OCI-LY1 (cell line): ENCODE measurements around the gene PTPN11.

Experiments used
- H2AFZ ChIP-seq: fragments of 200-600 bp; sonication (generic), shearing (Covaris generic); 2 replicates; pipeline ENCODE4 v1.6.0; 2014; ENCODE audit warnings: antibody characterized with exemption, mild to moderate bottlenecking, low read length
- H3F3A ChIP-seq: fragments of 200-600 bp; sonication (generic), shearing (Covaris generic); 2 replicates; pipeline ENCODE4 v1.6.0; 2014; ENCODE audit warnings: mild to moderate bottlenecking, antibody characterized with exemption, low read length, moderate library complexity; ENCODE audit not compliant: insufficient read depth
- H3K27ac ChIP-seq: fragments of 200-600 bp; sonication (generic); 2 replicates; pipeline ENCODE4 v1.5.1; 2014; ENCODE audit warnings: low read length, mixed run types, mild to moderate bottlenecking, low read depth; ENCODE audit not compliant: poor library complexity, severe bottlenecking
- H3K27me3 ChIP-seq: fragments of 200-600 bp; sonication (generic); 2 replicates; pipeline ENCODE4 v1.6.0; 2014; ENCODE audit warnings: antibody characterized with exemption, mild to moderate bottlenecking, low read length, moderate library complexity; ENCODE audit not compliant: insufficient read depth
- H3K36me3 ChIP-seq: fragments of 200-600 bp; sonication (generic); 2 replicates; pipeline ENCODE4 v1.6.1; 2014; ENCODE audit warnings: mild to moderate bottlenecking, antibody characterized with exemption, low read length, moderate library complexity, mixed read lengths; ENCODE audit not compliant: insufficient read depth
- H3K4me1 ChIP-seq: fragments of 200-600 bp; sonication (generic); 2 replicates; pipeline ENCODE4 v1.5.1; 2014; ENCODE audit warnings: mild to moderate bottlenecking, low read length, moderate library complexity; ENCODE audit not compliant: insufficient read depth, severe bottlenecking
- H3K4me2 ChIP-seq: fragments of 200-600 bp; sonication (generic), shearing (Covaris generic); 2 replicates; pipeline ENCODE4 v1.6.1; 2014; ENCODE audit warnings: low read length
- H3K4me3 ChIP-seq: fragments of 200-600 bp; sonication (generic); 2 replicates; pipeline ENCODE4 v1.5.1; 2014; ENCODE audit warnings: low read length, low read depth, mild to moderate bottlenecking, mixed read lengths; ENCODE audit not compliant: poor library complexity, severe bottlenecking
- H3K79me2 ChIP-seq: fragments of 200-600 bp; shearing (Covaris generic); 2 replicates; pipeline ENCODE4 v1.6.1; 2016; ENCODE audit warnings: mixed run types, low read length, mixed read lengths; ENCODE audit not compliant: insufficient read depth
- H3K9ac ChIP-seq: fragments of 200-600 bp; sonication (generic), shearing (Covaris generic); 2 replicates; pipeline ENCODE4 v1.6.1; 2014; ENCODE audit warnings: mild to moderate bottlenecking, low read length, mixed read lengths
- H3K9me2 ChIP-seq: fragments of 200-600 bp; sonication (generic), shearing (Covaris generic); 2 replicates; pipeline ENCODE4 v1.6.1; 2014; ENCODE audit warnings: low read depth, mild to moderate bottlenecking, low read length, mixed read lengths
- H3K9me3 ChIP-seq: fragments of 200-600 bp; shearing (Covaris generic); 2 replicates; pipeline ENCODE4 v1.6.1; 2014; ENCODE audit warnings: low read length, mixed read lengths
- H4K20me1 ChIP-seq: fragments of 200-600 bp; sonication (generic), shearing (Covaris generic); 2 replicates; pipeline ENCODE4 v1.6.0; 2016; ENCODE audit warnings: mild to moderate bottlenecking, low read length; ENCODE audit not compliant: insufficient read depth
- EZH2 ChIP-seq: fragments of 200-600 bp; sonication (generic), shearing (Covaris generic); IDR thresholded peaks from 2 replicates; pipeline ENCODE4 v1.8.0; 2017; ENCODE audit warnings: borderline replicate concordance, mixed run types, mild to moderate bottlenecking, antibody characterized with exemption, low read length, moderate library complexity, mixed read lengths
- TF ChIP-seq, protein P1 (sequence below): fragments of 200-600 bp; sonication (generic), shearing (Covaris generic); IDR thresholded peaks from 2 replicates; pipeline ENCODE4 v1.5.1; 2017; ENCODE audit warnings: mild to moderate bottlenecking, antibody characterized with exemption, low read length, moderate library complexity, mixed read lengths

PTPN11 gene

DNA sequence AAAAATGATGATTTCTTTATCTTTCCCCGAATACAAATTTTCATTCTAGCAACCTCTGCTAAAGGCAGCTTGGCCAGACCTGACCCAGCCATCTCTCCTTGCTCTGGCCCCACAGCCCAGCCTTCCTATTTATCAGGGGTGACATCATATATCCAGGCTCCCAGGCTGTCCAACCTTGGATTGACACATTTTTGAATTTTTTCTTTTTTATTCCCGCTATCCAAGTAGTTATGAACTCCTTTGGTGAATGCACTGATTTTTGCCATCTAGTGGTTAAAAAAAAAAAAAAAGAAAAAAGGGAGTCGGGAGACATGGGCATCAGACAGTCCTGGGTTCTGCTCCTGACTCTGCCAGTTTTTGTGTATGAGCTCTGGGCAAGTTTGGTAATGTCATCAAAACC lies 120.5 kb downstream of the PTPN11 start:
- no peak overlapping the region for H3K4me3 ChIP-seq
- H3K27ac ChIP-seq = no peak overlapping the region
- H3K27me3 ChIP-seq = no peaks in the 10 kb centered on the region; the same call in 1 of the 2 replicates
- H3K36me3 ChIP-seq = no peaks in the 10 kb centered on the region
- no peak for TF ChIP-seq EZH2
- TF ChIP-seq, protein P1, sequence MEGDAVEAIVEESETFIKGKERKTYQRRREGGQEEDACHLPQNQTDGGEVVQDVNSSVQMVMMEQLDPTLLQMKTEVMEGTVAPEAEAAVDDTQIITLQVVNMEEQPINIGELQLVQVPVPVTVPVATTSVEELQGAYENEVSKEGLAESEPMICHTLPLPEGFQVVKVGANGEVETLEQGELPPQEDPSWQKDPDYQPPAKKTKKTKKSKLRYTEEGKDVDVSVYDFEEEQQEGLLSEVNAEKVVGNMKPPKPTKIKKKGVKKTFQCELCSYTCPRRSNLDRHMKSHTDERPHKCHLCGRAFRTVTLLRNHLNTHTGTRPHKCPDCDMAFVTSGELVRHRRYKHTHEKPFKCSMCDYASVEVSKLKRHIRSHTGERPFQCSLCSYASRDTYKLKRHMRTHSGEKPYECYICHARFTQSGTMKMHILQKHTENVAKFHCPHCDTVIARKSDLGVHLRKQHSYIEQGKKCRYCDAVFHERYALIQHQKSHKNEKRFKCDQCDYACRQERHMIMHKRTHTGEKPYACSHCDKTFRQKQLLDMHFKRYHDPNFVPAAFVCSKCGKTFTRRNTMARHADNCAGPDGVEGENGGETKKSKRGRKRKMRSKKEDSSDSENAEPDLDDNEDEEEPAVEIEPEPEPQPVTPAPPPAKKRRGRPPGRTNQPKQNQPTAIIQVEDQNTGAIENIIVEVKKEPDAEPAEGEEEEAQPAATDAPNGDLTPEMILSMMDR = no peak
- H3K9me2 ChIP-seq = no peaks in the 10 kb centered on the region
- H3K9me3 ChIP-seq = no peaks in the 10 kb centered on the region
- no peak overlapping the region for H3K9ac ChIP-seq
- H3K4me2 ChIP-seq = no peak overlapping the region
- H2AFZ ChIP-seq = no peak overlapping the region
- H3K79me2 ChIP-seq = no peaks in the 10 kb centered on the region
- no peaks in the 10 kb centered on the region for H3K4me1 ChIP-seq
- H4K20me1 ChIP-seq = no peaks in the 10 kb centered on the region
- H3F3A ChIP-seq = no peaks in the 10 kb centered on the region

DNA sequence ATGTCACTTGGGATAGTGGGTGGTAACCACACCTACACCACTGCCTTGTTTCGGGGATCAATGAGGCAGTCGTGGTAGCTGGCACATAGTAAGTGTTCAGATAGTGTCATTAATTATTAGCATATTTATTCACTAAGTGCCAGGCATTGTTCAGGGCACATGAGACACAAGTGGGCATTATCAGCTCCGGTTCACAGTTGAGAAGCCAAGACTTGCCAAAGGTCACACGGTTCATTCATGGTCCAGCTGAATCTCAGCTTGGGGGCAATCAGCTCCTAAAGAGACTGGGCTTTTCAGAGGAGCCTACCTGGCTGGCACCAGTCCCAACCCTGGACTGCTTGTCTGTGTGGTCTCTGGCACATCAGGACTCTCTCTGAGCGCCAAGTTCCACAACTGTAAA lies 121.3 kb downstream of the PTPN11 start:
- Histone ChIP-seq H3K27ac (no peak overlapping the region), H3K4me2 (no peak overlapping the region)

DNA sequence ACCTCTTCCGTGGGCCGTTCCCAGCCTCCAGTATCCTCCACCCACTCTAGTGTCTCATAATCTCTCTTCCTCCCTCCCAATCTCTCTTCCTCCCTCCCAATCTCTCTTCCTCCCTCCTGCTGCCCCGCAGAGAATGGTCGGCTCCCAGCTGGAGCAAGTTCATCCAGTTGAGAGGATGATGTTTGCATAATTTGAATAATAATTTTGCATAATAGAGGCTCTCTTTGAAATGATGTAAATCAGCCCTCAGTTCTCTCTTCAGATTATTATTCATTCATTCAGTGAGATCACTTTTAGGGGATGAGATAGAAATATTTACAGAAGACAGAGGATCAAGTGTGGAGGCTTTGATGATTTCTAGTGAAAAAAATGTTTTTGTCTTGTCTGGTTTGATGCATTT lies 125.0 kb downstream of the PTPN11 start:
- Histone ChIP-seq H3K27ac (no peak overlapping the region), H3K9me2 (no peaks in the 10 kb centered on the region), H2AFZ (no peak overlapping the region), H3K36me3 (no peaks in the 10 kb centered on the region), H3K9me3 (no peaks in the 10 kb centered on the region), H4K20me1 (no peaks in the 10 kb centered on the region), H3K4me3 (no peak overlapping the region), H3K9ac (no peak overlapping the region), H3K4me1 (no peaks in the 10 kb centered on the region), H3K4me2 (no peak overlapping the region), H3K27me3 (no peaks in the 10 kb centered on the region; the same call in 1 of the 2 replicates), H3K79me2 (no peaks in the 10 kb centered on the region), H3F3A (no peaks in the 10 kb centered on the region)
- TF ChIP-seq, protein P1 = no peak
- no peak for TF ChIP-seq EZH2

More for the DNA sequence above, 121.3 kb downstream of the PTPN11 start:
- Histone ChIP-seq H3K36me3 (no peaks in the 10 kb centered on the region), H3K27me3 (no peaks in the 10 kb centered on the region; the same call in 1 of the 2 replicates), H3K4me3 (no peak overlapping the region), H3K9me2 (no peaks in the 10 kb centered on the region), H3K79me2 (no peaks in the 10 kb centered on the region), H3F3A (no peaks in the 10 kb centered on the region), H3K9ac (no peak overlapping the region), H2AFZ (no peak overlapping the region), H4K20me1 (no peaks in the 10 kb centered on the region), H3K4me1 (no peaks in the 10 kb centered on the region), H3K9me3 (no peaks in the 10 kb centered on the region)
- TF ChIP-seq EZH2 = no peak
- TF ChIP-seq, protein P1 = no peak
